GM19239 (cell line): ENCODE measurements around the gene TRPM3.
"Not testable (repeated sequence)": the region's sequence is repeated elsewhere in the genome, so short reads cannot be mapped to it uniquely, and the experiment has no call there.

Source experiments
- DNase-seq: peaks from one replicate; pipeline ENCODE4 v3.0.0; 2011; ENCODE audit warnings: low spot score; ENCODE audit not compliant: insufficient read length
- FAIRE-seq: peaks from 2 replicates; lab custom pipeline; 2011; peaks lifted over from hg19 to GRCh38; lab: Jason Lieb, UNC

Gene TRPM3

DNA sequence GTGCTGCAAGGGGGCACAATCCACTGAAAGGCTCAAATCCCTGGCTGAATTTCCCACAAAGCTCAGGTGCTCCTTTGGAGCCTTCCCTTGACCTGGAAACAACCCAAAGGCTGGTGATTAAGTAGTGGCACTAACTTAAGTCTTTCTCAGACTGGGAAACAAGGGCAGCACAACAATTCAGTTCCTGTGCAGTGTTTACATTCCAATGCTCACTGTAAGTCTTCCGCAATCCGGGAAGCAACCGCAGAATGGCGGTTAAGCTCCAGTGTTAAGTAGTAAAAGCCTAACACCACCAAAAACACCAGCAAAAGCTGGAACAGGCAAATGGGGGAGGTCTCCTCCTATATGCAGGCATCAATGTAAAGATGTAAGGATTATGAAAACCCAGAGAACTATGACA, 117.2 kb downstream of the TRPM3 start:
- no peak for FAIRE-seq
- DNase-seq: no peak

DNA sequence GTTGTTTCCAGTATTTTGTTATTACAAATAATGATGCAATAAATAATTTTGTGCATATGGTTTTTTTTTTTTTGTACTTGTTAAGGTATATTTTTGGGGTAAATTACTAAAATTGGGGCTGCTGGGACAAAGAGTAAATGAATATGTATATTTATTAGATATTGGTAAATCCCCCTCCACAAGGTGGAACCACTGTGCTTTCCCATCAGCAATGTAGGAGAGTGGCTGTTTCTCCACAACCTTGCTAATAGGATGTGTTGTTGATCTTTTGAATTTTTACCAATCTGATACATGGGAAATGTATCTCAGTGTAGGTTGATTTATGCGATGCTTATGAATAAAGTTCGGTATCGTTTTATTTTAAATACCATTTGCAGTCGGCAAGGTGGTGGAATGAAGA, 118.1 kb downstream of the TRPM3 start:
- FAIRE-seq: no peak
- no peak for DNase-seq

DNA sequence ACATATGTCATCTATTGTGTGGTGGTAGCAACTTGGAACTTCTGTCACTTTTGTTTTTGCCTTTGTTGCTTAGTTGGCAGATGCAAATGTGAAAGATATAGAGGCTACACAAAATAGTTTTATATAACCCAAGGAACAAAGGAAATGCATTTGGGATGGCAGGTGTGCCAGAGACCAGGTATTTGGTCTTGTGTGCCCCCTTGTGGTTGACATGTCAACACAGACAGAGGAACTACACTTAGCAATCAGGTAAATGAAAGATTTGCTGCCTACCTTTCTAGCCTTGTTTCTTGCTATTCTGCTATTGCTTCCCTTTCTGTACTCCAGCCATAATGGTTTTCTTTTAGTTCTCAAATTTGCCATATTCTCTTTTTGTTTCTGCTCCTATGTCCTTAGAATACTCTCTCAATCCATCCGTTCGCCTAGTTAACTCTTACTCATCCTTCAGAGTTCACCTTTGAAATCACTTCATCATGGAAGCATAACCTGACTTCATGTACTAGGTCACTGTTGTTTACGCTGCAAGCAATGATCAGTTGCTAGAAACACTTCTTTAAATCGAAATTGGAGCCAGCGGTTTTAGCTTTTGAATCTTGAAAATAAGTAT, 119.5 kb downstream of the TRPM3 start:
- FAIRE-seq (peak; percentile 21), DNase-seq (peak; percentile 2)

DNA sequence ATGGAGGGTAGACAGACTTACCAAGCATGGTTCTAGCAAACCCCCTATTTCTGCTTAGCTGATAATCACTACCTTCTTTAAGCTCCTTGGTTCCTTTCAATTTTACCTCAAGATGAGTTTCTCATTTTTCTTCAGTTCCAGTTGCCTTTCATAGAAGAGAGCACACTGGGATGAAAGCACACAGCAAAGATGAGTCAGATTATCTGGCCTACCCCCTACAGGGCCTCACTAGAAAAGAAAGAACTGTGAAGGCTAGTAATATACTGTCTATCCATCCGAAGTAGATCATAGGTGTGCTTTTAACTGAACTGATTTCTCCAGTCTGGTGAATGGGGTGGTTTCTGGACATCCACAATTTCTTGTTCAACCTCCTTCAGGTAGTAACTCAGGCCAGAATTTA, 122.5 kb downstream of the TRPM3 start:
- DNase-seq: no peak

DNA sequence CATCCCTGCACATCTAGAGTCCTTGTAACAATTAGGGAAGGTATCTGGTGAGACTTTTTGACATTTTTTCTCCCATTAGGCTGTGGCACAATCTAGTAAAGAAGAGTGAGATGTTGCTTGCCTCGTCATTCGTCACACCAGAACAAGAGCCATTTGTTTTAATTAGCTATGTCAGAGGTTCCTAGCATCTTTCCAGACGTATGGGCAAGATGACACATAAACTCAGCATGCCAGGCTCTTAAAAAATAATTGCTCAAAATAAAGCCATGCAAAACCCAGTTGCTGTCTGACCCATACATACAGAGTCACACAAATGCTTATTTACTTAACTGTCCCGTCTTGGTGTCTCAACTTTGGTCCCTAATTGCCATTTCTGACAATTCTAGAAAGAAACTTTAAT, 125.9 kb downstream of the TRPM3 start:
- no peak for DNase-seq
- FAIRE-seq: no peak

More for the DNA sequence above, 122.5 kb downstream of the TRPM3 start:
- FAIRE-seq: no peak

DNA sequence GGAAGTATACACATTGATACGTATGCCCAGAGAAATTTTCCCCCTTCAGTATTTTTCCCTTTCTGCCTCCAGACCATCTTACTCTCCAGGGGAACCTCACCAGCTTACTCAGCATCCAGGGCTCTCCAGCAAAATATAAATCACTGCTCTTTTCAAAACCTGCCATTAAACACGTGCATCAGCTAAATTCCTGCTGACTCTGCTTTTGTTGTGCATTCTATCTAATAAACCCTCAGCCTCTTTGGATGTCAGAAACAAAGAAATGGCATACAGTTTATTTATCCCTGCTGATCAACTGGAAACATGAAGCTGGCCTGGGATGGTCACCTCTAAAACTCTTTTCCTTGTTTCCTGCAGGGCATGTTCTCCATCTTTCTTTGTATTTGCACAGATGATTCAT, 126.8 kb downstream of the TRPM3 start:
- FAIRE-seq (no peak), DNase-seq (no peak)

DNA sequence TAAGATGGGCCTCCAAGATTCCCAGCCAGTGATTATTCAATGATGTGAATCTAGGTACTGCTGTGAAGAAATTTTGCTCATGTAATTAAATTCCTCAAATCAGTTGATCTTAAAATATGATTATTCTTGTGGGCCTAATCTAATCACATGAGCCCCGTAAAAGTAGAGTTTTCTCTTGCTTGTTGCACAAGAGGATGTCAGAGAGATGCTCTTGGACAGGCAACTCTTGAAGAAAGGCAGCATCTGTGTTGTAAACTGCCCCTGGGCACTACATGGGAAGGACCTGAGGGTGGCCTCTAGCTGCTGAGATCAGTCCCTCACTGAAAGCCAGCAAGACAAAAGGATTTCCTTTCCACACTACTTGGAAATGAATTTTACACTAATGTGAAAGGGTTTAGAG, 132.9 kb downstream of the TRPM3 start:
- no peak for DNase-seq
- no peak for FAIRE-seq

DNA sequence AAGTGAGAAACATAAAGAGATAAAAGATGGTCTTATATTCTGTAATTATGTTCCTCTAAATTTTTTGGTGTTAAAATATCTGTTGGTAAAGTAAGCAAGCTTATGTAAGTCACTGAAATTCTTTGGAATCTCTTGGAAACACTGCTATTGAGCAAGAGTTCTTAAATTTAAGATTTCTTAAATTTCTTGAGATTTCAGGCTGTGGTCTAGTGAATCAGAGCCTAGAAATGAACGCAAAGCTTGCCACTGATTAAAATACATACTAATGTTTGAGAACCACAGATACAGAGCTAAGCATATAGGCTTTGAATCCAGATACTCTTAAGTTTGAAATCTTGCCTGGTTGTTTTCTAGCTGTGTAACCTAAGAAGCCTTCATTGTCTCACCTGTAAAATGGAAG, 133.4 kb downstream of the TRPM3 start:
- FAIRE-seq (no peak), DNase-seq (no peak)

DNA sequence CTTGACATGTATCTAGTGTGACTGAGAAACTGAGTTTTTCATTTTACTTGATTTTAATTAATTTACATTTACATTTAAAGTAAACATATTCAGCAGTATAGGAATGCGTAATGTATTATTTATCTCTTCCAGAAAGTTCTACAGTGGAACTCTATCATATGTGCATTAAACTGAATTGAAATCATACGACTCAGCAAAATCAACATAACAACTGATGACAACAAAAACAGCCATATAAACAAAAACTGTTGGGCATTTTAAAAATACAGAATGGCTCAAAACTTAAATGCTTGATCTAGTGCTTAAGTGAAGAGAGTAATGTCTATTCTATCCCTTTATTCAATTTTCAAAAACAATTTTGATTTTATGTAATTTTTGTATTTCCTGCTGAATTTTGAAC, 134.4 kb downstream of the TRPM3 start:
- DNase-seq (no peak), FAIRE-seq (no peak)

DNA sequence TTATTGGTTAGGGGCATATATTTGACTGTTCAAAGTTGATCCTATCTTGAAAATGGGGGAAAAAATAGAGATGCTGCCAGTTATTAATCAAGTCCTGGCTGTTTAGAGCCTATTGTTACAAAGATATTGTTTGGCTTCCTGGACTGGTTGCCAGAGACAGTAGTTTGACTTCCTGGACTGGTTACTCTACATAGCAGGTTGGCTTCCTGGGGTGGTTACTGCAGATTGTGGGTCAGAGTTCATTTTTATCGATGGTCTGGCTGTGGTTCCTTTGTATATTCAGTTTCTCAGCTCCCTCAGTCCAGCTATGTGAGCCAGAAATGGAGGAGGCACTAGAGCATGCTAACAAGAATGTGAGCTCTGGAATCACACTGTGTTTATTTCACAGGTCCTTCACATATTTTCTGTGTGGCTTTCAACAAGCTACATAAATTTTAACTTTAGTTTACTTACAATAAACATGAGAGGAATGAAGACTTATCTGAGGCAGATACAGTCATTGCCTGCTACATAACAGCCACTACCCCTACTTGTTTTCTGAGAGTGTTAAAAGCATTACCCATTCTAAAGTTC, 137.6 kb downstream of the TRPM3 start:
- DNase-seq: no peak

DNA sequence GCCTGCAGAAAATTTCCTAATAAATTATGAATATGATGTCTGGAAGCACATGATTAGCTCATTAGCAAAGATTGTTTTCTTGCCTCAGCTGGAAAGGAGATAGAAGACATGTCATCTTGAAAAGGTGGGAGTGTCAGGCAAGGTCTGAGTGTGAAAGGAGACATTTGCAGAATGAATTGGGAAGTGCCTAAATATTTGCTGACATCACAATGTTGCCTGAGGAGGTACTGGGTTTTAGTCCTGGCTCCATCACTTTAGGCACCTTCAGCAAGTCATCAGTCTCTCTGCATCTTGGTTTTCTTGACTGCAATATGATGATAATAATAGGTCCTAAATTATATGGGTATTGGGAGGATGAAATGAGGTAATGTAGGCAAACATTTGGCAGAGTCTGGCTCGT, 140.1 kb downstream of the TRPM3 start:
- DNase-seq (no peak), FAIRE-seq (no peak)

More for the DNA sequence above, 137.6 kb downstream of the TRPM3 start:
- no peak for FAIRE-seq

DNA sequence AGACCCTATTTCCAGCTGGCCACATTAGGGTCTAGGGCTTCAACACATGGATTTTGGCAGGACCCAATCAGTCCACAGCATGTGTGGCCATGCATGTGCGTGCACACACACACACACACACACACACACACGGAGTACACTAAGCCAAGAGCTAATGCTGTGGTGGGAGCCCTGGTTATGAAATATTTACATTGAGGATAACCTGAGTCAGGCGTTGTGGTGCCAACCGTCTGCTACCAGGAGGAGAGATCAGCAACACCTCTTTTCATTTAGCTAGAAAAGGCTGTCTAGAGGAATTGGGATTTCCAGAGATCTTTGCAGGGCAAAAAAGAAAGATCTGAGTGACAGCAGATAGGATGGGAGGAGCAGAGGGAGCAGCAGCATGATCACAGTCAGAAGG, 141.5 kb downstream of the TRPM3 start:
- FAIRE-seq (no peak), DNase-seq (no peak)

DNA sequence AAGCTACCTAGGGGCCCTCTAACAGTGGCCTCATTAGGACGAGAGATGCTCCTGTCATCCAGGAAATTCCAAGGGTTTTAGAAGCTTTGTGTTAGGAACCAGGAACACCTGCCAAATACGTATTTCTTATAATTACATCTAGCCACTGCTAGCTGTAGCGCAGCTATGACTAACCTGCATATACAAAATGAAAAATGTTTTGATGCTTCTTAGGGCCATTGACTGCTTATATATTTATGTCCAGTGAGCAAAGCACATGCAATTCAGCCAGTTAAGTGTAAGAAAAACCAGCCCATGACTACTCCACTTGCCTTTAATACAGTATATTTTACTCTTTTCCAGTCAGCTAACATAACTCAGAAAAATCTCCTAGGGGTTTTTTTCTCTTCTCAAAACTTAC, 143.3 kb downstream of the TRPM3 start:
- DNase-seq: no peak
- FAIRE-seq: no peak

DNA sequence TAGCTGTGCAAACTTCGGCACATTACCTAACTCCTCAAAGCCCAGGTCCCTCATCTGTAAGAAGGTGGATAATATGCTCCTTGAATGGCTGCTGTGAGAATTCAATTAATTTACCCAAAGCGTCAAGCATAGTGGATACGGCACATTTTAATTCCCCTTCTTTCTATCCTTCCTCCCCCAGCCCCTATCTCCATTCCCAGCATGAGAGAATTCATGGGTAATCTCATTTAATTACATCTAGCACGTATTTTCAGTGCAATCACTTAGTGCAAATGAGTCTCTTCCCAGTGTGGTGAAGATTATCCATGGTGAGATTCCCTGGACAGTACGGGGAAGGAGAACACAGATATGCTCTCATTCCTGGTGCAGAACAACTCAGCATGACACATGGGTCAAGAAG, 145.6 kb downstream of the TRPM3 start:
- DNase-seq (no peak), FAIRE-seq (no peak)

DNA sequence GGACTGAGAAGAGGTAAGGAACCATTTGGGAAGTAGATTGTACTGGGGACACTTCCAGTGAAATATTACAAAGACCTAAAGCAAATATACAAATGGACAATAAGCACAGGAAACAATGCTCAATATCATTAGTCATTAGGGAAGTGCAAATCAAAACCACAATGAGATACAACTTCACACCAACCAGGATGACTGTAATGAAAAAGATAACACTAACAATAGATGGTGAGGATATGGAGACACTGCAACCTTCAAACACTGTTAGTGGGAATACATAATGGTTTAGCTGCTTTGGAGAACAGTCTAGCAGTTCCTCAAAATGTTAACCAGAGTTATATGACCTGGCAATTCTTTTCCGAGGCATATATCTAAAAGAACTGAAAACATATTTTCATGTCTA, 149.7 kb downstream of the TRPM3 start:
- DNase-seq: no peak
- FAIRE-seq: no peak

DNA sequence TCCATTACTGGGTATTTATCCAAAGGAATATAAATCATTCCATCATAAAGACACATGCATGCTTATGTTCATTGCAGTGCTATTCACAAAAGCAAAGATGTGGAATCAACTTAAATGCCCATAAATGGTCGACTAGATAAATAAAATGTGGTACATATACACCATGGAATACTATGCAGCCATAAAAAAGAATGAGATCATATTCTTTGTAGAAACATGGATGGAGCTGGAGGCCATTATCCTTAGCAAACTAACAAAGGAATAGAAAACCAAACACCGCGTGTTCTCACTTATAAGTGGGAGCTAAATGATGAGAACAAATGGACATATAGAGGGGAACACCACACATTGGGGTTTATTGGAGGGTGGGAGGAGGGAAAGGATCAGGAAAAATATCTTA, 155.0 kb downstream of the TRPM3 start:
- DNase-seq, FAIRE-seq: not testable (repeated sequence)

DNA sequence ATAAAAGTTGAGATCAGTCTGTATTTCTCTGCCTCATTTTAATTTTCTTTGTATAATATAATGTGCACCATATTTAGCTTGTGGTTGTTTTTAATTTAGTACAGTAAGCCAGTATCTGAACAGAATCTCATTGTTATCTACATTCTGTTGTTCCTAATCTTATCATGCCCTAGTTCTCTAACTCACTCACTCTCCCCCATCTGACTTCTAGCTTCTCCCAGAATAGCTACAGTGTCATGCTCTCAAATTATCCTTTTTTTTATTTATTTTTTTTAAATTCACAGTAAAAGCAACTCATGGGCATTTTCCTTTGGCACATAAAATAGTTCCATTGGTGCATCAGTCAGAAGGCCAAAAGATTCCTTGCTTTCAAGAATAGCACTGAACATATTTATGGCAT, 156.6 kb downstream of the TRPM3 start:
- FAIRE-seq: no peak

DNA sequence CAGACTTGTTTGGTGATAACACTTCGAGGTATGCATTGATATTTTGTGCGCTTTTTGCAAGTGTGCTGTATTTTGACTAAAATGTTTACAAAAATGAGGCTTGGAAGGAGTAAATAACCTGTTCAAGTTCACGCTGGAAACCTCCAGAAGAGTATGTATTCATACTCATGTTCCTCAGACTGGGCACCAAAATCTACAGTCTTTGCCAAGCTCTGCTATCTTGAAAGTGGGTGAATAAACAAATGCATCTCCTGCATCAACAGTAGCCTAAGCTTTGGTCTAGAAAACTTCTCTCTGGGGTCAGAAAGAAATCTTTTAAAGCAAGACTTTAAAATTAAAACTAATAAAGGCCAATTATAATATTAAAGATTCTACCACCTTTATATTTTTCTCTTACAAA, 157.9 kb downstream of the TRPM3 start:
- DNase-seq: no peak
- no peak for FAIRE-seq

More for the DNA sequence above, 156.6 kb downstream of the TRPM3 start:
- DNase-seq: no peak

DNA sequence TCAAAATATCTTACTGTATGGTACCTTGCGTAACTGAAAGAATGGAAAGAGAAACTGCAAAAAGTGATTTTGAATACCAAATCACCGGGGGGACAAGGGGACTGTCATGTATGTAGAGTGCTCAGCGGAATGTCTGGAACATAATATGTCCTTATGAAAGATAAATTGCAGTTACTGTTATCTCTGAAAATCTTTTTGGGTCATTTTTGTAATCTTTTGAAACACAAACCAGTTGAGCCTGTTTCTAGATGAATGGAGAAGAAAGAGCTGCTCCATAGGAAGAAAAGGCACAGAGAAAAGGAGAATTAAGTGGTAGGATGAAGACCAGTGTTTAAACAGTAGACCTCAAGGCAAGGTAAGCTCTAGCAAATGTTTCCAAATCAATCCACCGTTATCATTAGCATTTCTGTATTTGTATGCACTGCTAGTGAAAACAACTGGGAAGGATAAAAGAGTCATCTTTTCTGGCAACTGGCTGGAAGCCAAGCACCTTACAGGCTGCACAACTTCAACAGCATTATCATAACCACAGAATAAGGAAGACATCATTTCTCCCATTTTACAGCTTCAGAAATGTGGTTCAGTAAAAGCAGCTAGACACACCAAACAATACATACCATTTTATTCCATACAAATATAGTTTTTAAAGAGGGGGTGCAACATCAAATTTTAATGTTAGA, 158.5 kb downstream of the TRPM3 start:
- DNase-seq (no peak), FAIRE-seq (no peak)

DNA sequence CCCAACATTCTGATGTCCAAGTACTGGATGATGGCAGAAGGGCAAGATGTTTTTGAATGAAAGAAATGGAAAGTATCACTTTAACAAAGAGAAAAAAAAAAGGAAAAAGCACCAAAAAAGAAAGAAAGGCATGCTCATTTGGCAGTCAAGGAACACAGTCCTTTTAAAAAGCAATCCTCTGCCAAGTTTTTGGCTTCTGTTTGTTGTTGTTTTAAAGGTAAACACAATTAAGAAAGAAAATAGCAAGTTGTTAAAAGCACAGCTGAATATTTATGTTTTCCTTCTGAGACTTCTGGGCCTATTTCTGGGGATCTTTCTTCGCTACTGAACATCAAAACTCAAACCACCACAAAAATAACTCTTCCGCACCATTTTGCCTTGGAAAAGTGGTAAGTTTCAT, 162.1 kb downstream of the TRPM3 start:
- no peak for DNase-seq
- no peak for FAIRE-seq

DNA sequence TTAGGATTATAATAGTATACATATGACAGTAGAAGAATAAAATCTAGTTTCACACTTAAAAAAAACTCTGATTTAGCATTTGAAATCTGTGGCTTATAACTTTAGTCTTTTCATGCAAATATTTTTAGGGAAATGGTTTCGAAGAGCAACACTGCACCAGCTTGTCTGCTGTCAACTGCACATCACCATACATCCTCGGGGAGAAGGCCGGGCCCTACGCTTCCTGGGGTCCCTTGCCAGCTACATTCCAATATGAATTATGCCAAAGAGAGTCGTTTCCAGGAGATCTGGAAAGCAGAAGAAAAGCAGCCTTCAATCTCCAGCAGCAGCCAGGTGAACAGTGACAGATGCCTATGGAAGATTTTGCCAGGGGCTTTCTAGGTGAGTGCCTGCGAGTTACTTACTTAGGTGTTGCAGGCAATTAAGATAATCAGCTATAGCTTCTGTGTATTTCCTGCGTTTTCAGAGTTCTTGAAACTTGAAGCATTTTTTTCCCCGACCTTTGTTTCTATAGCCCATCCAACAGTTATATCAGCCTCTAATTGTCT, 166.8 kb downstream of the TRPM3 start:
- no peak for FAIRE-seq

DNA sequence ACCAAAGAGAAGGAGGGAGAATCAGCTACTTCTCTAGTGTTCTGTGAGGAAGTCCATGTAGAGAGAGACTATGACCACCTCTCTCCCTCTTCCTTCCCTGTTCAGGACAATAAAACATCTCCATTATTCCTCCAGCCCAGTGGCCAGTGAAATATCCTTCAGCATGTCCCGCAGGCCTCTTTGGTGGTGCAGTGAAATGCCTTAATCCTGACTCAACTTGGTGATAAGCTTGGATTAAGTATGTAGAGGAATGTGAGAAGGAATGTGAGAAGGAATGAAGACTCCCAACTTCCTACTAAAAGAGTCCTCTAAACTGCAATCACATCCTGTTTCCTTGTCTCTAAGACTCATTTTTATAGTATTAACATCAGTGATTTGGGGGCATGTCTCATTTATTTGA, 167.3 kb downstream of the TRPM3 start:
- no peak for DNase-seq
- no peak for FAIRE-seq

More for the DNA sequence above, 166.8 kb downstream of the TRPM3 start:
- DNase-seq: no peak
